ENCODE results near the gene RPL36. TPM values are rescaled to one million over a fixed set of nuclear protein-coding genes. Genes with fewer than 3 reads are reported as not detected.
A peak's percentile ranks its signal among the peaks of the same experiment; 100 is the strongest.

The RPL36 gene
- total and polyA plus RNA-seq, 7 donors: 440 to 814 (median 572) TPM

DNA sequence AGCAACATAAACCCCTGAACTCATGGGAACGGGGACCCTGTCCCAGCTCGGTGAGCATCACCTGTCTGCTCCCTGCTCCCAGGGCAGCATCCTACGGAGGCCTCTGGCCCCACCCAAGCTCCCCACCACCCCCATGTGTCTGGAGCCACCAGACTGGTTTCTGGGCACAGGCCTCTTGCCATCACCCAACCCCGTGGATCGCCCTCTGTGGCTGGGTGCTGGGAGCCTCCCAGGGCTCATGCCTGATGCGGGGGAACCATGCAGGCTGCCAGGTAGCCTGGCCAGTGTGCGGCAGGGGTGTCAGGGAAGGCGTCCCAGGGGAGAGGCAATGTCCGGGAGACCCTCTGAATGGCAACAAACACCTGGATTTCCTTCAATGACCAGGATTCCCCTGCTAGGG, 12.5 kb upstream of the RPL36 start:
- peaks cover 17% of the 10 kb centered on the region for H3K4me1 ChIP-seq
- DNase-seq: no peak
- H3K36me3 ChIP-seq (ENCODE audit: insufficient read depth in 1 of 2, low read depth in 1 of 2): peaks cover 5 to 17% of the 10 kb centered on the region in 2 donors
- H3K9me3 ChIP-seq: no peaks in the 10 kb centered on the region
- intact Hi-C loops (cut with DNase I): loop anchor here in 1 of 2 donors (5.0 kb wide), 1 partner anchor 35 kb away; no protein-coding TSS in a partner anchor
- WGBS, 3 donors: 75 to 84% (median 77%) methylated on average over 9 of the region's 9 CpGs
- TF ChIP-seq, protein P1, sequence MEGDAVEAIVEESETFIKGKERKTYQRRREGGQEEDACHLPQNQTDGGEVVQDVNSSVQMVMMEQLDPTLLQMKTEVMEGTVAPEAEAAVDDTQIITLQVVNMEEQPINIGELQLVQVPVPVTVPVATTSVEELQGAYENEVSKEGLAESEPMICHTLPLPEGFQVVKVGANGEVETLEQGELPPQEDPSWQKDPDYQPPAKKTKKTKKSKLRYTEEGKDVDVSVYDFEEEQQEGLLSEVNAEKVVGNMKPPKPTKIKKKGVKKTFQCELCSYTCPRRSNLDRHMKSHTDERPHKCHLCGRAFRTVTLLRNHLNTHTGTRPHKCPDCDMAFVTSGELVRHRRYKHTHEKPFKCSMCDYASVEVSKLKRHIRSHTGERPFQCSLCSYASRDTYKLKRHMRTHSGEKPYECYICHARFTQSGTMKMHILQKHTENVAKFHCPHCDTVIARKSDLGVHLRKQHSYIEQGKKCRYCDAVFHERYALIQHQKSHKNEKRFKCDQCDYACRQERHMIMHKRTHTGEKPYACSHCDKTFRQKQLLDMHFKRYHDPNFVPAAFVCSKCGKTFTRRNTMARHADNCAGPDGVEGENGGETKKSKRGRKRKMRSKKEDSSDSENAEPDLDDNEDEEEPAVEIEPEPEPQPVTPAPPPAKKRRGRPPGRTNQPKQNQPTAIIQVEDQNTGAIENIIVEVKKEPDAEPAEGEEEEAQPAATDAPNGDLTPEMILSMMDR (IDR thresholded peaks at IDR 0.05): no peak
- ATAC-seq: no peak
- no peaks in the 10 kb centered on the region for H3K27me3 ChIP-seq (ENCODE audit: insufficient read depth in 3 of 3, low read length in 2 of 3)
- no peak overlapping the region for H3K4me3 ChIP-seq
- no peak overlapping the region for H3K27ac ChIP-seq

DNA sequence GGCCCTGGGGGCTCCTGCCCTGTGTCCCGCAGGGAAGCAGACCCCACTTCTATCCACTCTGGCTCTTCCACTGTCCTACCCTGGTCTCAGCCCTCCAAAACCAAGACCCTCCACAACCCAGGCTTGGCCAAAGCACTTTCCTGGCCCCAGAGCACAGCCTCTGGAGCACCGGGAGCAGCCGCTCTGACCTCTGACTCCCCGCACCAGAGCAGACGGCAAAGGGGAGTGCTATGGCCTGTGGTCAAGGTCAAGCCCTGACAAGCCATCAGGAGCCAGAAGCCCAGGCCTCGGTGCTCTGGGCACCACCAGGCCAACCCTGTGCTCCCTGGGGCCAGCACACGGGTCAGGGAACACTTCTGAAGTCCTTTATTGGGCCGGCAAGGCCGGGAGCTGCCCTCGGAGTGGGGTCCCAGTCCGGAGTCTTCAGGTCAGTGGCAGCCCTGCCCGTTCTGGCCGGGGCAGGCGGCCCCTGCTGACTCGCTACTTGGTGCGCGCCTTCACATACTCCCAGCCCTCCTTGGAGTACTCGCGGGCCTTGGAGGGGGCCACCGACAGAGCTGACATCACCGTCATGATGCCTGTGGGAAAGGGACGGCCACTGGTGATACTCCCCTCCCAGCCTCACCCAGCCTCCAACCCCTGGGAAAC, 11.9 kb upstream of the RPL36 start:
- intact Hi-C loops (cut with DNase I): loop anchor here in 1 of 2 donors (5.0 kb wide), 1 partner anchor 36 kb away; no protein-coding TSS in a partner anchor
- H3K36me3 ChIP-seq (ENCODE audit: insufficient read depth in 1 of 2, low read depth in 1 of 2): peaks cover 5 to 17% of the 10 kb centered on the region in 2 donors
- H3K4me1 ChIP-seq: peaks cover 17% of the 10 kb centered on the region
- H3K9me3 ChIP-seq: no peaks in the 10 kb centered on the region
- DNase-seq (no peak), ATAC-seq (no peak)
- H3K27me3 ChIP-seq (ENCODE audit: insufficient read depth in 3 of 3, low read length in 2 of 3): no peaks in the 10 kb centered on the region
- TF ChIP-seq, protein P1 (IDR thresholded peaks at IDR 0.05): no peak
- no peak overlapping the region for H3K4me3 ChIP-seq
- no peak overlapping the region for H3K27ac ChIP-seq
- WGBS, 3 donors: 83 to 85% (median 83%) methylated on average over 21 to 22 of the region's 22 CpGs

GRCh38 chr19:5679289-5680083, 10.6 kb upstream of the RPL36 start:
- ATAC-seq: no peak
- Histone ChIP-seq H3K27me3 (ENCODE audit: insufficient read depth in 3 of 3, low read length in 2 of 3) (no peaks in the 10 kb centered on the region), H3K4me3 (peak overlapping the region; percentile 83), H3K27ac (peak overlapping the region; percentile 95), H3K9me3 (no peaks in the 10 kb centered on the region), H3K36me3 (ENCODE audit: insufficient read depth in 1 of 2, low read depth in 1 of 2) (peaks cover 5 to 17% of the 10 kb centered on the region in 2 donors), H3K4me1 (peaks cover 17% of the 10 kb centered on the region)
- no peak for DNase-seq
- TF ChIP-seq, protein P1 (IDR thresholded peaks at IDR 0.05): no peak
- WGBS, 3 donors: 22 to 28% (median 22%) methylated on average over 26 of the region's 26 CpGs
- intact Hi-C loops (cut with DNase I): loop anchor here (5.0 to 10.0 kb wide), 3 partner anchors 37 to 695 kb away; partner anchors contain the start of genes ALKBH7 (in 1 of the 2), PSPN (in 1 of the 2), SAFB (in 1 of the 2) and SAFB2 (in 1 of the 2)

DNA sequence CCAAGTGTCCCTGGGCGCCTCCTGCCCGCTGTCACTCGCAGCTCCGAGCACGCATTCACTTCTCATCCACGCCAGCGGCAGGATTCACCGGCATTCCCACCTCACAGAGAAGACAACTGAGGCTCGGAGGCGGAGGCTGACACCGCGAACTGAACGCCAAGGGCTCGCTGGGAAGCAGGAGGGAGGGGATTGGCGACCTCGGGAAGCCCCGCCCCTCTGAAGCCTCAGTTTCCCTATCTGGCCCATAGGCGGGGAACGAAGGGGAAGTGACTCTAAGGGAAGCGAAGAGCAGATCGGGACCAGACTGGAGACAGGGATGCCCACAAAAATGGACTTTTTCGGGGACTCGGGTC, 10.0 kb upstream of the RPL36 start:
- ATAC-seq (peak; percentile 11 to 25 (median 20)), DNase-seq (peak in 1 of 2 donors; percentile 81)
- H3K4me1 ChIP-seq: peaks cover 17% of the 10 kb centered on the region
- no peaks in the 10 kb centered on the region for H3K9me3 ChIP-seq
- H3K27ac ChIP-seq: peak overlapping the region; percentile 95
- WGBS, 3 donors: 0 to 1% (median 0%) methylated on average over 23 of the region's 23 CpGs
- no peaks in the 10 kb centered on the region for H3K27me3 ChIP-seq (ENCODE audit: insufficient read depth in 3 of 3, low read length in 2 of 3)
- peak overlapping the region; percentile 83 for H3K4me3 ChIP-seq
- intact Hi-C loops (cut with DNase I): loop anchor here in 1 of 2 donors (10.0 kb wide), 2 partner anchors 55 to 695 kb away; partner anchors contain the start of genes ALKBH7, PSPN, SAFB and SAFB2
- TF ChIP-seq, protein P1 (IDR thresholded peaks at IDR 0.05): no peak
- H3K36me3 ChIP-seq (ENCODE audit: insufficient read depth in 1 of 2, low read depth in 1 of 2): peaks cover 5 to 17% of the 10 kb centered on the region in 2 donors
